Panc1 (cell line): ENCODE measurements around the gene MYO7B. TPM values are rescaled to one million over a fixed set of nuclear protein-coding genes. Genes with fewer than 3 reads are reported as not detected.

Experiments
- ATAC-seq: fragments of 200-7000 bp; cut with Tn5 transposase; 2 replicates; pipeline ENCODE4 v1.9.1; 2020; ENCODE audit warnings: mild to moderate bottlenecking, moderate library complexity
- BruUV-seq: library from RNA; stranded (reverse); fragments of 400-500 nt; replicated peaks from 2 replicates; lab custom pipeline; 2021; lab: Mats Ljungman, UMichigan
- CTCF ChIA-PET: fragments of 300-600 bp; sonication (Branson Sonifier 250); formaldehyde crosslinking; loops from one replicate; lab custom pipeline; 2022; ENCODE audit warnings: antibody characterized with exemption; lab: Charles Lee
- POLR2A ChIA-PET: fragments of 300-600 bp; sonication (Branson Sonifier 250); formaldehyde crosslinking; loops from one replicate; lab custom pipeline; 2022; ENCODE audit warnings: antibody characterized with exemption; lab: Charles Lee
- DNase-seq: peaks from one replicate; pipeline ENCODE4 v3.0.0-alpha.2; 2010; ENCODE audit warnings: low read depth, low spot score
- H3K27ac ChIP-seq: 2 replicates; pipeline ENCODE4 v1.5.1; 2011; ENCODE audit warnings: mild to moderate bottlenecking, low read length, inconsistent platforms
- H3K27me3 ChIP-seq: fragments of 200-500 bp; sonication (Bioruptor generic); 2 replicates; pipeline ENCODE4 v1.6.0; 2014; ENCODE audit warnings: low read length, inconsistent platforms; ENCODE audit not compliant: control insufficient read depth, insufficient read depth
- H3K36me3 ChIP-seq: fragments of 200-500 bp; sonication (Bioruptor generic); 2 replicates; pipeline ENCODE4 v1.5.1; 2014; ENCODE audit warnings: inconsistent platforms, mild to moderate bottlenecking, low read length, moderate library complexity; ENCODE audit not compliant: control insufficient read depth, insufficient read depth
- H3K4me1 ChIP-seq: 2 replicates; pipeline ENCODE4 v1.5.1; 2011; ENCODE audit warnings: inconsistent platforms, mild to moderate bottlenecking, low read length, moderate library complexity; ENCODE audit not compliant: control insufficient read depth, insufficient read depth
- H3K4me3 ChIP-seq, 2 experiments: 2 replicates each; pipeline ENCODE4 v1.5.1; 2011 to 2012; ENCODE audit warnings: low read depth in 2 of 2, low read length in 2 of 2, mild to moderate bottlenecking in 2 of 2, inconsistent platforms in 1 of 2, moderate library complexity in 1 of 2
- H3K9me3 ChIP-seq: fragments of 200-500 bp; sonication (Bioruptor generic); 2 replicates; pipeline ENCODE4 v1.5.1; 2014; ENCODE audit warnings: low read depth, mild to moderate bottlenecking, inconsistent platforms, low read length, moderate library complexity; ENCODE audit not compliant: control insufficient read depth, insufficient read depth
- POLR2AphosphoS5 ChIP-seq: IDR thresholded peaks from 2 replicates; pipeline ENCODE4 v1.6.1; 2012; ENCODE audit warnings: mild to moderate bottlenecking, low read depth, low read length, moderate library complexity
- SIN3A ChIP-seq: IDR thresholded peaks from 2 replicates; pipeline ENCODE4 v1.6.1; 2012; ENCODE audit warnings: low read depth, mild to moderate bottlenecking, low read length, moderate library complexity, borderline replicate concordance; ENCODE audit not compliant: insufficient read depth
- TCF7L2 ChIP-seq: IDR thresholded peaks from 2 replicates; pipeline ENCODE4 v1.6.1; 2011; ENCODE audit warnings: mild to moderate bottlenecking, low read depth, low read length, inconsistent platforms
- in situ Hi-C: cut with HindIII; loops from 2 replicates; pipeline ENCODE4 v1.10.0; 2016; ENCODE audit warnings: low sequenced_read_pairs, low pct_unique_long_range_greater_than_20kb
- intact Hi-C: fragments of 100-400 bp; cut with micrococcal nuclease; formaldehyde crosslinking; loops from one replicate; pipeline ENCODE4 v1.10.0; 2022; ENCODE audit not compliant: unreplicated experiment
- total RNA-seq: library from RNA; stranded (reverse); gene quantifications from one replicate; pipeline ENCODE4 v1.2.1, GENCODE V29; 2021; ENCODE audit not compliant: unreplicated experiment
- TF ChIP-seq, protein P1 (sequence below): fragments of 450-650 bp; IDR thresholded peaks from 2 replicates; pipeline ENCODE4 v1.5.1; 2017; ENCODE audit warnings: mild to moderate bottlenecking
- TF ChIP-seq, protein P2 (sequence below), 2 experiments: IDR thresholded peaks; 2 replicates each; pipeline ENCODE4 v1.6.1; 2011 to 2012; ENCODE audit warnings: low read depth in 2 of 2, control low read depth in 1 of 2, low read length in 1 of 2, mild to moderate bottlenecking in 1 of 2, moderate library complexity in 1 of 2; ENCODE audit not compliant: insufficient read depth in 1 of 2

Gene MYO7B
- total RNA-seq, 1 experiment from 2014 or later = 0.15 TPM

DNA sequence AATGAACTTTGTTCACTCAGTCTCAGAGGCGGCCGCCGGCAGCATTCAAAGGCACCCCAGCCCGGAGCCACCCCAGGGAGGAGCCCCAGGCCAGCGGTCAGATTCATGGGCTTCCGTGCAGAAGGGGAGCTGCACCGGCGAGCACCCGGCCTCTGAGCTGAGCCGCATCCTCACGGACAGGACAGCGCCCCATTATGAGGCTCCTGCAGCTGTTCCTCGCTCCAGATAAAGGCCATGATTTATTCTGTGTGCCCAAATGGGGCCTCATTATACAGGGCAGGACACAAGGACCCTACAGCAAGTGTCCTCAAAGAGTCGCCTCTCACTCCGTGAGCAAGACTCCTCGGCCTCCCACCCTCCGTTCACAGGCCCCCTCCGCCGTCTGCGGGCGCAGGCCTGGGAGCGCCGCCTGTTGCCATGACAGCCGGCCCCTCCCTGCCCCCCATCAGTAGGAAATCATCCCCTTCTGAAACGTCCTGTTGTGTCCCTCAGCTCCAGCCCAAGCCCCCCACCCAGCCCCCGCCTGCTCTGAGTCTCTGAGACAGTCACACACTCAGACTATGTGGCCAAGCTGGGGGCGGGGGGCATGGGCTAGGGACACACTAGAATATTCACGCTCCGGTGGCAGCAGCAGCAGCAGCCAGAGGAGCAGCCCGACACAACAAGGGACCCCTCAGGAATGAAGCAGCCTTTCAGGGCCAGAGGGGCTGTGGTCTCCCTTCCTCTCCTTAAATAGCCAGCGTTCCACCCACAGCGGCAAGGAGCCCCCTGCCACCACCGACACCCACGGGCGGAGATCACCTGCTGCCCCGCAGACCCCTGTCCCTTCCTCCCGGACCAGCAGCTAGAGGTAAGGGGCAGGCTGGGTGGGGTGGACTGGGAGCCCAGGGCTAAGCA lies 110.2 kb downstream of the MYO7B start, which contains the start of gene GPR17:
TSS of gene GPR17 (plus strand) at position 759 of the 897 bp plus-strand sequence. CDS start 4,583 bp downstream, outside the sequence.
- in situ Hi-C loops = no loop called here
- Histone ChIP-seq H3K4me3 (no peak within 1 kb of the TSS), H3K27me3 (no peaks in the 10 kb centered on the region), H3K27ac (no peak within 1 kb of the TSS), H3K9me3 (no peaks in the 10 kb centered on the region), H3K4me1 (peaks cover 6% of the 10 kb centered on the region; the same call in 1 of the 2 replicates), H3K36me3 (no peaks in the 10 kb centered on the region)
- CTCF ChIA-PET = no interaction called here
- no peak for ATAC-seq
- POLR2A ChIA-PET = no interaction called here
- TF ChIP-seq, protein P1, sequence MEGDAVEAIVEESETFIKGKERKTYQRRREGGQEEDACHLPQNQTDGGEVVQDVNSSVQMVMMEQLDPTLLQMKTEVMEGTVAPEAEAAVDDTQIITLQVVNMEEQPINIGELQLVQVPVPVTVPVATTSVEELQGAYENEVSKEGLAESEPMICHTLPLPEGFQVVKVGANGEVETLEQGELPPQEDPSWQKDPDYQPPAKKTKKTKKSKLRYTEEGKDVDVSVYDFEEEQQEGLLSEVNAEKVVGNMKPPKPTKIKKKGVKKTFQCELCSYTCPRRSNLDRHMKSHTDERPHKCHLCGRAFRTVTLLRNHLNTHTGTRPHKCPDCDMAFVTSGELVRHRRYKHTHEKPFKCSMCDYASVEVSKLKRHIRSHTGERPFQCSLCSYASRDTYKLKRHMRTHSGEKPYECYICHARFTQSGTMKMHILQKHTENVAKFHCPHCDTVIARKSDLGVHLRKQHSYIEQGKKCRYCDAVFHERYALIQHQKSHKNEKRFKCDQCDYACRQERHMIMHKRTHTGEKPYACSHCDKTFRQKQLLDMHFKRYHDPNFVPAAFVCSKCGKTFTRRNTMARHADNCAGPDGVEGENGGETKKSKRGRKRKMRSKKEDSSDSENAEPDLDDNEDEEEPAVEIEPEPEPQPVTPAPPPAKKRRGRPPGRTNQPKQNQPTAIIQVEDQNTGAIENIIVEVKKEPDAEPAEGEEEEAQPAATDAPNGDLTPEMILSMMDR = no peak
- TF ChIP-seq POLR2AphosphoS5 (no peak), TCF7L2 (no peak), SIN3A (no peak)
- TF ChIP-seq, protein P2, sequence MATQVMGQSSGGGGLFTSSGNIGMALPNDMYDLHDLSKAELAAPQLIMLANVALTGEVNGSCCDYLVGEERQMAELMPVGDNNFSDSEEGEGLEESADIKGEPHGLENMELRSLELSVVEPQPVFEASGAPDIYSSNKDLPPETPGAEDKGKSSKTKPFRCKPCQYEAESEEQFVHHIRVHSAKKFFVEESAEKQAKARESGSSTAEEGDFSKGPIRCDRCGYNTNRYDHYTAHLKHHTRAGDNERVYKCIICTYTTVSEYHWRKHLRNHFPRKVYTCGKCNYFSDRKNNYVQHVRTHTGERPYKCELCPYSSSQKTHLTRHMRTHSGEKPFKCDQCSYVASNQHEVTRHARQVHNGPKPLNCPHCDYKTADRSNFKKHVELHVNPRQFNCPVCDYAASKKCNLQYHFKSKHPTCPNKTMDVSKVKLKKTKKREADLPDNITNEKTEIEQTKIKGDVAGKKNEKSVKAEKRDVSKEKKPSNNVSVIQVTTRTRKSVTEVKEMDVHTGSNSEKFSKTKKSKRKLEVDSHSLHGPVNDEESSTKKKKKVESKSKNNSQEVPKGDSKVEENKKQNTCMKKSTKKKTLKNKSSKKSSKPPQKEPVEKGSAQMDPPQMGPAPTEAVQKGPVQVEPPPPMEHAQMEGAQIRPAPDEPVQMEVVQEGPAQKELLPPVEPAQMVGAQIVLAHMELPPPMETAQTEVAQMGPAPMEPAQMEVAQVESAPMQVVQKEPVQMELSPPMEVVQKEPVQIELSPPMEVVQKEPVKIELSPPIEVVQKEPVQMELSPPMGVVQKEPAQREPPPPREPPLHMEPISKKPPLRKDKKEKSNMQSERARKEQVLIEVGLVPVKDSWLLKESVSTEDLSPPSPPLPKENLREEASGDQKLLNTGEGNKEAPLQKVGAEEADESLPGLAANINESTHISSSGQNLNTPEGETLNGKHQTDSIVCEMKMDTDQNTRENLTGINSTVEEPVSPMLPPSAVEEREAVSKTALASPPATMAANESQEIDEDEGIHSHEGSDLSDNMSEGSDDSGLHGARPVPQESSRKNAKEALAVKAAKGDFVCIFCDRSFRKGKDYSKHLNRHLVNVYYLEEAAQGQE (IDR thresholded peaks at IDR 0.05; ENCODE audit: insufficient read depth in 1 of 2, low read depth in 2 of 2, low read length in 1 of 2) = no peak
- intact Hi-C loops = no loop called here
- DNase-seq = no peak
- no TSS peak for BruUV-seq

DNA sequence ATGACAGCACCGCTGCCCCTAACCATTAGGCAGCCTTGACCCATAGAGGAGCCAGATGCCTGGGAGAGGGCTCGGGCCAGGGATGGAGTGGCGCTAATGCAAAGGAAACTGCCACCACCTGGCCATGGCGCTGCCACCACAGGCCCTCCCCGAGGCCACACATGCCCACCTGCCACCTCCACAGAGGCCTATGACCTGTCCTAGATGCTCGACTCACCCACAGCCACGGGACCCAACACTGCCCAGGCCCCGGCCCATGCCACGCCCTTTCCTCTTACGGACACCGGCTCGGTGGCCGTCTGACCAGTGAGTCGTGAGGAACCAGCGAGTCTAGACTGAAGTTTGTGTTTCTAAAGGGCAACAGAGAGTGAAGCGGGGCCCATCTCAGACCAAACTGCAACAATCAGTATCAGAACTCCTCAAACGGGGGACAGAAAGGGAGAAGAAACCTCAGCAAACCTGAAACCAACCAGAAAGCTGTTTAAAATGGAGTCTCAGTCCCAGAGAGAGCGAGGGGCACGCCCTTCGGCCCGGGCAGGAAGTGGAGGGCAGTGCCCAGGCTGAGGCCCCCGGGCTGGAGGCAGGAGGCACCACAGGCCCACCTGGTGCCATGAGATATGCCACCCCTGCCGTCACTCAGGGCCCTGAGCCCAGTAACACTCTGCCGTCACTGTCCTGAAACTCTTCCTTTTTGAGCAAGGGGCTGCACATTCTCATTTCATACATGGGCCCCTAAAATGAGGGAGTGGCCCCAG lies 111.2 kb downstream of the MYO7B start:
- POLR2A ChIA-PET = no interaction called here
- Histone ChIP-seq H3K4me3 (no peak overlapping the region), H3K36me3 (no peaks in the 10 kb centered on the region), H3K9me3 (no peaks in the 10 kb centered on the region), H3K27ac (no peak overlapping the region), H3K27me3 (no peaks in the 10 kb centered on the region), H3K4me1 (peaks cover 6% of the 10 kb centered on the region; the same call in 1 of the 2 replicates)
- CTCF ChIA-PET = no interaction called here
- no peak for ATAC-seq
- TF ChIP-seq SIN3A (no peak), POLR2AphosphoS5 (no peak), TCF7L2 (no peak)
- TF ChIP-seq, protein P1 = no peak
- TF ChIP-seq, protein P2 (IDR thresholded peaks at IDR 0.05; ENCODE audit: insufficient read depth in 1 of 2, low read depth in 2 of 2, low read length in 1 of 2) = no peak
- BruUV-seq = no TSS peak
- in situ Hi-C loops = no loop called here
- intact Hi-C loops = no loop called here
- no peak for DNase-seq
